ENCODE measurements around the gene B4GALNT4. TPM values are rescaled to one million over a fixed set of nuclear protein-coding genes. Genes with fewer than 3 reads are reported as not detected.

The B4GALNT4 gene
- total and polyA plus RNA-seq, 5 experiments from 2014 or later, result 0.16 to 1.3 (median 0.39) TPM; not detected in 2

GRCh38 chr11:373716-374551 is 4.6 kb downstream of the B4GALNT4 start:
- peak overlapping the region in 8 of 10 donors; percentile 48 to 95 (median 77) for H3K27ac Mint-ChIP-seq
- peaks cover 4 to 21% (median 6%) of the 10 kb centered on the region in 5 donors for H3K27me3 Mint-ChIP-seq
- peaks cover 2 to 16% (median 12%) of the 10 kb centered on the region in 4 donors for H3K4me1 Mint-ChIP-seq
- no peak for DNase-seq
- no peak for ATAC-seq
- H3K36me3 Mint-ChIP-seq, result no peaks in the 10 kb centered on the region
- POLR2A ChIA-PET, result interaction anchor here (0.6 kb wide), 1 partner anchor 40 kb away, joined by 3 read pairs; no protein-coding TSS in a partner anchor
- H3K9me3 Mint-ChIP-seq, result peaks cover 0 to 2% (median 0%) of the 10 kb centered on the region in 9 donors
- H3K4me3 Mint-ChIP-seq, result no peak overlapping the region

- Mint-ChIP-seq H3K27me3 (peaks cover 3 to 16% (median 6%) of the 10 kb centered on the region in 5 donors), H3K36me3 (no peaks in the 10 kb centered on the region), H3K27ac (no peak overlapping the region), H3K4me3 (no peak overlapping the region), H3K9me3 (peaks cover 0 to 2% (median 0%) of the 10 kb centered on the region in 9 donors), H3K4me1 (peaks cover under 1 to 12% (median 11%) of the 10 kb centered on the region in 4 donors)
- ATAC-seq (no peak), DNase-seq (no peak)
- POLR2A ChIA-PET, result interaction anchor here (1.6 kb wide), 1 partner anchor 138 kb away, joined by 3 read pairs; the partner anchor contains the start of gene PSMD13
These were observed 6.0 kb downstream of the B4GALNT4 start for GRCh38 chr11:375065-376025.

DNA sequence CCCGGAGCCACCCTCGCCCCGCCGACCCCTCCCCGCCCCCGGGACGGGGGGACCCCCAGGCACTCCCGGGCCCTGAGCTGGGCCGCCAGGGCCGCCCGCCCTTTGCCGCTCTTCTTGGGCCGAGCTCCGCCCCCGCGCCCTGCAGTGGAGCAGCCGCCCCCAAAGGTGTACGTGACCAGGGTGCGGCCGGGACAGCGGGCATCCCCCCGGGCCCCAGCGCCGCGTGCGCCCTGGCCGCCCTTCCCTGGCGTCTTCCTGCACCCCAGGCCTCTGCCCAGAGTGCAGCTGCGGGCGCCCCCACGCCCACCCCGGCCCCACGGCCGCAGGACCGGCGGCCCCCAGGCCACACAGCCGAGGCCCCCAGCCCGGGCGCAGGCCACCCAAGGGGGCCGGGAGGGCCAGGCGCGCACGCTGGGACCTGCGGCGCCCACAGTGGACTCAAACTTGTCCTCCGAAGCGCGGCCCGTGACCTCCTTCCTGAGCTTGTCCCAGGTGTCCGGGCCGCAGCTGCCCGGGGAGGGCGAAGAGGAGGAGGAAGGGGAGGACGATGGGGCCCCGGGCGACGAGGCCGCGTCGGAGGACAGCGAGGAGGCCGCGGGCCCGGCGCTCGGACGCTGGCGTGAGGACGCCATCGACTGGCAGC is 7.4 kb downstream of the B4GALNT4 start:
- H3K9me3 Mint-ChIP-seq, result peaks cover 0 to 2% (median 0%) of the 10 kb centered on the region in 9 donors
- ATAC-seq (no peak), DNase-seq (no peak)
- peaks cover 0 to 8% (median 3%) of the 10 kb centered on the region in 5 donors for H3K27me3 Mint-ChIP-seq
- H3K27ac Mint-ChIP-seq, result no peak overlapping the region
- no peak overlapping the region for H3K4me3 Mint-ChIP-seq
- no peaks in the 10 kb centered on the region for H3K36me3 Mint-ChIP-seq
- POLR2A ChIA-PET, result no interaction called here
- H3K4me1 Mint-ChIP-seq, result peaks cover 0 to 10% (median 7%) of the 10 kb centered on the region in 4 donors

DNA sequence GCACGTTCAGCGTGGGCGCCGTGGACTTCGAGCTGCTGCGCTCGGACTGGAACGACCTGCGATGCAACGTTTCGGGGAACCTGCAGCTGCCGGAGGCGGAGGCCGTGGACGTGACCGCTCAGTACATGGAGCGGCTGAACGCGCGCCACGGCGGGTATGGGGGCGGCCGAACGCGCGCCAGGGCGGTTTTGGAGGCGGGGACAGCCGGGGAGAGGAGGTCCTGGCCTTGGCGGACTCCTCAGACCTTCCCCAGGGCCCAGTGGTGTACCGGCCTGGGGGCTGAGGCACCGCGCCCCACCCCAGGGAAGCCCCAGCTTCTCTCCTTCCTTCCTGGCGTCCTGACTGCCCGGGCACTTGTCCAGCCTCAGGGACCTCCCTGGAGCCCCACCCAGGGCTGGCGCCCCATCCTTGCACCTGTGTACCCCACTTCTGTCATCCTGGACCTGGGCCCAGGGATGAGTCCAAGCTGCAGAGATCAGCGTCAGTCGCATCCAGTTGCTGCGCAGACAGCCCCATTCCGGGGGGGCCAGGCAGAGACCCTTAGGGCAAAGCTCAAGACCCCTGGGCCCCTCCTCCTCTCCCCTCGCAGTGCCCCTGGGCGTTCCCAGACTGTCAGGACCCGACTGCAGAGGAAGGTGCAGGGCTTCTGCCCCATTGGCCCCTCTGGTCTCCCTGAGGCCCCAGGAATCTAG is 8.0 kb downstream of the B4GALNT4 start:
- H3K4me1 Mint-ChIP-seq, result peaks cover 4 to 12% (median 11%) of the 10 kb centered on the region in 4 donors
- no peaks in the 10 kb centered on the region for H3K36me3 Mint-ChIP-seq
- H3K4me3 Mint-ChIP-seq, result no peak overlapping the region
- peak overlapping the region in 1 of 10 donors; percentile 27 for H3K27ac Mint-ChIP-seq
- POLR2A ChIA-PET, result interaction anchor here (0.6 kb wide), 1 partner anchor 70 kb away, joined by 3 read pairs; no protein-coding TSS in a partner anchor
- peaks cover 0 to 2% (median 0%) of the 10 kb centered on the region in 9 donors for H3K9me3 Mint-ChIP-seq
- DNase-seq (no peak), ATAC-seq (no peak)
- H3K27me3 Mint-ChIP-seq, result peaks cover 0 to 11% (median 2%) of the 10 kb centered on the region in 5 donors

DNA sequence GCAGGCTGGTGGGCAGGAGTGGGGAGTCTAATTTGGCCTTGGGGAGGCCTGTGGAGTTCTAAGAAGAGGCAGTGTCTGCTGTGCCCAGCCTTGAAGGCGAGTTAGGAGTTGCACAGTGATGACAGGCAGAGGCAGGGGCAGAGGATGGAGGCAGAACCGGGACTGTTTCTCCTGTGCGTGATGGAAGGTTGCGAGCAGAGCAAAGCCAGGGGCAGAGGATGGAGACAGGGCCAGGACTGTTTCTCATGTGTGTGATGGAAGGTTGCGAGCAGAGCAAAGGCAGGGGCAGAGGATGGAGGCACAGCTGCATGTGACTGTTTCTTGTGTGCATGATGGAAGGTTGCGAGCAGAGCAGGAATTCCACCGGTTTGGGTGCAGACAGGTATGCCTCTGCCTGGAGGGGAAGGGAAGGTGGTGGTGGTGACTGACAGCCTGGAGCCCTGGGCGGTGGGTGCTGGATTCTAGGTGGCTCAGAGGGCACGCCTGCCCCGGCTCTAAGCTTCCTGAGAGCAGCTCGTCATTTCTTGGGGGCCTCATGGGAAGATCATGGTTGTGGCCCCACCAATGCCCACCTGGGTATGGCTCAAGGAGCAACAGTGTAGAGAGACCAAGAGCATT is 8.7 kb downstream of the B4GALNT4 start:
- POLR2A ChIA-PET, result interaction anchor here (0.6 kb wide), 1 partner anchor 69 kb away, joined by 3 read pairs; no protein-coding TSS in a partner anchor
- Mint-ChIP-seq H3K27ac (peak overlapping the region in 4 of 10 donors; percentile 47 to 90 (median 62)), H3K9me3 (peaks cover 0 to 2% (median 0%) of the 10 kb centered on the region in 9 donors), H3K36me3 (no peaks in the 10 kb centered on the region), H3K27me3 (peaks cover 0 to 11% (median 2%) of the 10 kb centered on the region in 5 donors), H3K4me3 (no peak overlapping the region), H3K4me1 (peaks cover 4 to 14% (median 12%) of the 10 kb centered on the region in 4 donors)
- no peak for ATAC-seq
- no peak for DNase-seq

DNA sequence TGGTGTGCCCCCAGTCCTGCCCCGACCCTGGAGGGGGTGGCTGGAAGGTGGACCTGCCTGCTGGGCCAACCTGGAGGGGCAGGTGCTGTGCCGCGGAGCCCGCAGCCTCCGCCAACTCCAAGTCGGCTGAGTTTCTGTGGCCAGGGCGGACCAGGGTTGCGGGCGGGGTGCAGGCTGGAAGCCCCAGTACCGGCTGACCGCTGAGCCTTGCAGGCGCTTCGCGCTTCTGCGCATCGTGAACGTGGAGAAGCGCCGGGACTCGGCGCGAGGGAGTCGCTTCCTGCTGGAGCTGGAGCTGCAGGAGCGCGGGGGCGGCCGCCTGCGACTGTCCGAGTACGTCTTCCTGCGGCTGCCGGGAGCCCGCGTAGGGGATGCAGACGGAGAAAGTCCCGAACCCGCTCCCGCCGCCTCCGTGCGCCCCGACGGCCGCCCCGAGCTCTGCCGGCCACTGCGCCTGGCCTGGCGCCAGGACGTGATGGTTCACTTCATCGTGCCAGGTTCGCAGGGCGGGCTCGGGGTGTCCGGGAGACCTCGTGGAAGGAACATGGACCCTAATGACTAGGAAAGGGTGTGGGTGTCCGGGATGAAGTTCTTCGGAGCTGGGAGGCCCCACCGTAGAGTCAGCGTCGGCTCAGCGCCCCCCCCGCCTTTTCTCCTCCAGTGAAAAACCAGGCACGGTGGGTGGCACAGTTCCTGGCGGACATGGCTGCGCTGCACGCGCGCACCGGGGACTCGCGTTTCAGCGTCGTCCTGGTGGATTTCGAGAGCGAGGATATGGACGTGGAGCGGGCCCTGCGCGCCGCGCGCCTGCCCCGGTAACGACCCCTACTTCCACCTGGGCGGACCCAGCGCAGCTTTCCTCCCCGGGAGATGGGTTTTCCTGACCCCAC is 10.2 kb downstream of the B4GALNT4 start:
- no peak for ATAC-seq
- POLR2A ChIA-PET, result interaction anchor here (0.6 kb wide), 1 partner anchor 202 kb away, joined by 3 read pairs; no protein-coding TSS in a partner anchor
- Mint-ChIP-seq H3K4me3 (no peak overlapping the region), H3K27me3 (peaks cover 0 to 11% (median 2%) of the 10 kb centered on the region in 5 donors), H3K4me1 (peaks cover 4 to 10% (median 5%) of the 10 kb centered on the region in 4 donors), H3K9me3 (peaks cover 0 to 2% (median 0%) of the 10 kb centered on the region in 9 donors), H3K27ac (no peak overlapping the region), H3K36me3 (no peaks in the 10 kb centered on the region)
- no peak for DNase-seq

GRCh38 chr11:380095-380480 is 10.8 kb downstream of the B4GALNT4 start:
- Mint-ChIP-seq H3K27ac (no peak overlapping the region), H3K4me3 (no peak overlapping the region), H3K36me3 (no peaks in the 10 kb centered on the region), H3K9me3 (peaks cover 0 to 2% (median 0%) of the 10 kb centered on the region in 9 donors), H3K27me3 (peaks cover 0 to 11% (median 2%) of the 10 kb centered on the region in 5 donors), H3K4me1 (peaks cover 4 to 10% (median 5%) of the 10 kb centered on the region in 4 donors)
- POLR2A ChIA-PET, result interaction anchor here (0.6 kb wide), 1 partner anchor 201 kb away, joined by 3 read pairs; no protein-coding TSS in a partner anchor
- DNase-seq (no peak), ATAC-seq (no peak)

DNA sequence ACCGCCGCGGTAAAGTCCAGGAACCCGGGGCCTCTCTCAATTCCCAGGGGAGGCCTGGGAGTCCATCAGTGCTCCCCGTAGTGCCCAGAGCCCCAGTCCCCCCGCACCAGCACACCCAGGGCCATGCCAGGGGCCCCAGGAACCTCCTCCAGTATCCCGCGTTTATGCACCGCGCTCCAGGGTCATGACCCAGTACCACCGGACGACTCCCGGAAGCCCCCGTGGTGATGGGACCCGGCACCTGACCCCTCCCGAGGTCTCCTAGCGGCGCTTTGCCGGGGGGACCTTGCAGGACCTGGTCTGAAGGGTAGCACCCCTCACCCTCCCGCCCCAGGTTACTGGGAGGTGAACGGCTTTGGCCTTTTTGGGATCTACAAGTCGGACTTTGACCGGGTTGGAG is 11.2 kb downstream of the B4GALNT4 start:
- peaks cover 0 to 11% (median 2%) of the 10 kb centered on the region in 5 donors for H3K27me3 Mint-ChIP-seq
- H3K27ac Mint-ChIP-seq, result no peak overlapping the region
- POLR2A ChIA-PET, result no interaction called here
- ATAC-seq (no peak), DNase-seq (no peak)
- no peaks in the 10 kb centered on the region for H3K36me3 Mint-ChIP-seq
- H3K9me3 Mint-ChIP-seq, result peaks cover 0 to 2% (median 0%) of the 10 kb centered on the region in 9 donors
- peaks cover 4 to 10% (median 5%) of the 10 kb centered on the region in 4 donors for H3K4me1 Mint-ChIP-seq
- H3K4me3 Mint-ChIP-seq, result no peak overlapping the region

DNA sequence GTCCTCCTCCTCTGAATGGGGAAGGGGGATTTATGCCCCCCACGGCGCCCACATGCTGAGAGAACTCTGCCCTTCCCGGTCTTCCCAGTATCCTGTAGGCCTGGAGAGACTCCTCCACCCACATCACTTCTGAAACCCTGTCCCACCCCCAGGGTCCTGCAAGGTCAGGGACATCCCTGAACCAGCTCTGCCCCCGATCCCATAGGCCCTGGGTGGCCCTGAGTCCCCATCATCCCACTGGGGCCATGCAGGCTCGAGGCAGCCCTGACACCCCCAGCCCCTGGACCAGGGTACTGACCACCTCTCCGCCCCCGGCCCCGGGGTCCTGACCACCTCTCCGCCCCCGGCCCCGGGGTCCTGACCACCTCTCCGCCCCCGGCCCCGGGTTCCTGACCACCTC is 11.7 kb downstream of the B4GALNT4 start:
- ATAC-seq (no peak), DNase-seq (no peak)
- Mint-ChIP-seq H3K27ac (no peak overlapping the region), H3K36me3 (no peaks in the 10 kb centered on the region), H3K4me3 (no peak overlapping the region), H3K27me3 (peaks cover 0 to 11% (median 2%) of the 10 kb centered on the region in 5 donors), H3K4me1 (peaks cover 4 to 10% (median 5%) of the 10 kb centered on the region in 4 donors), H3K9me3 (peaks cover 0 to 2% (median 0%) of the 10 kb centered on the region in 9 donors)
- POLR2A ChIA-PET, result no interaction called here

GRCh38 chr11:381501-382072 is 12.3 kb downstream of the B4GALNT4 start:
- Mint-ChIP-seq H3K4me3 (peak overlapping the region in 1 of 10 donors; percentile 45), H3K36me3 (peaks cover 0 to under 1% (median under 1%) of the 10 kb centered on the region in 3 donors), H3K27ac (peak overlapping the region in 2 of 10 donors; percentile 66 to 81), H3K9me3 (peaks cover 0 to 2% (median under 1%) of the 10 kb centered on the region in 9 donors), H3K4me1 (peaks cover 4 to 10% (median 5%) of the 10 kb centered on the region in 4 donors), H3K27me3 (peaks cover 0 to 11% (median 2%) of the 10 kb centered on the region in 5 donors)
- POLR2A ChIA-PET, result no interaction called here
- ATAC-seq (no peak), DNase-seq (no peak)
